SIG-M5 treated with dmso at 0.1 percent for 504 hours (cell line): ENCODE data around the gene CIT.

Experiments used
- DNase-seq: peaks from one replicate; lab custom pipeline; 2025; ENCODE audit not compliant: unreplicated experiment; lab: John Stamatoyannopoulos, UW

CIT gene

GRCh38 chr12:119864591-119864990, 12.5 kb downstream of the CIT start:
- DNase-seq: no peak

- no peak for DNase-seq
These were observed 17.9 kb downstream of the CIT start for GRCh38 chr12:119859241-119859640.

GRCh38 chr12:119857041-119857591, 20.0 kb downstream of the CIT start:
- no peak for DNase-seq

- DNase-seq: no peak
These were observed 26.8 kb downstream of the CIT start for GRCh38 chr12:119850330-119850729.

GRCh38 chr12:119843100-119843499, 34.0 kb downstream of the CIT start:
- no peak for DNase-seq

- DNase-seq: no peak
These were observed 34.7 kb downstream of the CIT start for GRCh38 chr12:119842380-119842779.

GRCh38 chr12:119841433-119842210, 35.5 kb downstream of the CIT start:
- no peak for DNase-seq

- no peak for DNase-seq
These were observed 36.5 kb downstream of the CIT start for GRCh38 chr12:119840582-119840981.

- DNase-seq: no peak
These were observed 37.0 kb downstream of the CIT start for GRCh38 chr12:119840168-119840567.

GRCh38 chr12:119838826-119839600, 38.1 kb downstream of the CIT start:
- DNase-seq: no peak

GRCh38 chr12:119836781-119837180, 40.3 kb downstream of the CIT start:
- DNase-seq: peak; percentile 41

GRCh38 chr12:119835068-119835467, 42.1 kb downstream of the CIT start:
- peak; percentile 4 for DNase-seq

GRCh38 chr12:119829439-119829838, 47.7 kb downstream of the CIT start:
- no peak for DNase-seq

- no peak for DNase-seq
These were observed 48.8 kb downstream of the CIT start for GRCh38 chr12:119828300-119828699.

- DNase-seq: no peak
These were observed 49.4 kb downstream of the CIT start for GRCh38 chr12:119827760-119828159.

- DNase-seq: peak; percentile 5
These were observed 50.3 kb downstream of the CIT start for GRCh38 chr12:119826661-119827445.

- DNase-seq: no peak
These were observed 51.9 kb downstream of the CIT start for GRCh38 chr12:119825262-119825661.

- DNase-seq: no peak
These were observed 55.1 kb downstream of the CIT start for GRCh38 chr12:119822046-119822445.

- DNase-seq: no peak
These were observed 57.8 kb downstream of the CIT start for GRCh38 chr12:119819322-119819721.

GRCh38 chr12:119817546-119818343, 59.4 kb downstream of the CIT start:
- DNase-seq: no peak
